Naive thymus-derived CD4-positive, alpha-beta T cell (primary cell): ENCODE measurements around the gene FBLN7. TPM values are rescaled to one million over a fixed set of nuclear protein-coding genes. Genes with fewer than 3 reads are reported as not detected.

Experiments
- ATAC-seq: fragments of 150-1000 bp; cut with Tn5 transposase; 2 replicates; pipeline ENCODE4 v1.10.0; 2021; ENCODE audit warnings: mild to moderate bottlenecking, moderate library complexity
- CTCF ChIA-PET: fragments of 350-600 bp; sonication (Branson Sonifier 250); formaldehyde crosslinking; loops from one replicate; lab custom pipeline; 2021; ENCODE audit warnings: antibody characterized with exemption; lab: Charles Lee
- POLR2A ChIA-PET: fragments of 350-600 bp; sonication (Branson Sonifier 250); formaldehyde crosslinking; loops from one replicate; lab custom pipeline; 2021; ENCODE audit warnings: antibody characterized with exemption, inconsistent platforms; lab: Charles Lee
- DNase-seq, 9 donors: peaks; one replicate each; pipeline versions ENCODE4 v3.0.0 to v3.0.0-alpha.2; 2020 to 2022; ENCODE audit warnings: mixed read lengths in 1 of 9
- H3K27ac ChIP-seq: one replicate; pipeline ENCODE4 v1.7.0; 2013; ENCODE audit warnings: mild to moderate bottlenecking, low read depth, low read length, moderate library complexity
- H3K27me3 ChIP-seq, 2 donors: one replicate each; pipeline ENCODE4 v1.7.0; 2013; ENCODE audit warnings: low read length in 2 of 2, mild to moderate bottlenecking in 2 of 2, moderate library complexity in 2 of 2; ENCODE audit not compliant: control insufficient read depth in 2 of 2, insufficient read depth in 2 of 2
- H3K36me3 ChIP-seq, 3 experiments: 1 replicate in 2 of 3; 2 replicates in 1 of 3; pipeline ENCODE4 v1.7.0; 2013; ENCODE audit warnings: low read length in 3 of 3, mild to moderate bottlenecking in 3 of 3, moderate library complexity in 1 of 3; ENCODE audit not compliant: insufficient read depth in 3 of 3, control insufficient read depth in 2 of 3
- H3K4me1 ChIP-seq, 2 donors: one replicate each; pipeline ENCODE4 v1.7.0; 2013; ENCODE audit warnings: low read length in 2 of 2, mild to moderate bottlenecking in 2 of 2, moderate library complexity in 1 of 2; ENCODE audit not compliant: control insufficient read depth in 2 of 2, insufficient read depth in 2 of 2
- H3K4me3 ChIP-seq: 2 replicates; pipeline ENCODE4 v1.7.0; 2013; ENCODE audit warnings: mild to moderate bottlenecking, low read length
- H3K9me3 ChIP-seq, 3 experiments: 1 replicate in 2 of 3; 2 replicates in 1 of 3; pipeline ENCODE4 v1.7.0; 2013; ENCODE audit warnings: low read length in 3 of 3; ENCODE audit not compliant: control insufficient read depth in 2 of 3
- H3K27ac Mint-ChIP-seq, 9 donors: one replicate each; pipeline ENCODE4 v1.8.0; 2020 to 2022; ENCODE audit warnings: mixed read lengths in 9 of 9, mild to moderate bottlenecking in 8 of 9, moderate library complexity in 5 of 9, inconsistent platforms in 2 of 9
- H3K27me3 Mint-ChIP-seq, 5 donors: one replicate each; pipeline ENCODE4 v1.8.0; 2021 to 2022; ENCODE audit warnings: mixed read lengths in 5 of 5, mild to moderate bottlenecking in 1 of 5
- H3K36me3 Mint-ChIP-seq, 5 donors: one replicate each; pipeline ENCODE4 v1.8.0; 2020 to 2022; ENCODE audit warnings: mixed read lengths in 5 of 5, mild to moderate bottlenecking in 3 of 5, inconsistent platforms in 1 of 5
- H3K4me1 Mint-ChIP-seq, 7 donors: one replicate each; pipeline ENCODE4 v1.8.0; 2020 to 2022; ENCODE audit warnings: mixed read lengths in 7 of 7, mild to moderate bottlenecking in 3 of 7, inconsistent platforms in 1 of 7
- H3K4me3 Mint-ChIP-seq, 10 donors: one replicate each; pipeline ENCODE4 v1.8.0; 2020 to 2022; ENCODE audit warnings: mild to moderate bottlenecking in 10 of 10, mixed read lengths in 10 of 10, moderate library complexity in 6 of 10, inconsistent platforms in 2 of 10
- H3K9me3 Mint-ChIP-seq, 11 donors: one replicate each; pipeline ENCODE4 v1.8.0; 2020 to 2022; ENCODE audit warnings: mixed read lengths in 11 of 11, mild to moderate bottlenecking in 4 of 11, inconsistent platforms in 1 of 11, moderate library complexity in 1 of 11
- intact Hi-C, 2 donors: fragments of 100-400 bp; cut with micrococcal nuclease; formaldehyde crosslinking; loops; one replicate each; pipeline ENCODE4 v1.15.1; 2023
- polyA plus RNA-seq, 2 donors: library from polyadenylated mRNA; unstranded; fragments of 300-500 nt; fragmentation: Illumina TruSeq; gene quantifications; one replicate each; pipeline ENCODE4 v1.2.3, GENCODE V29; 2021
- total RNA-seq, 6 experiments: library from RNA in 5 of 6; stranded (reverse) in 5 of 6; gene quantifications; 1 replicate in 5 of 6; 2 replicates in 1 of 6; pipeline ENCODE4 v1.2.3 and lab custom pipeline; 2021 to 2026

FBLN7 gene
- total and polyA plus RNA-seq, 7 experiments from 2014 or later = 12.1 to 36.3 (median 21.0) TPM

GRCh38 chr2:112143150-112143549 is 5.0 kb downstream of the FBLN7 start:
- POLR2A ChIA-PET = no interaction called here
- Mint-ChIP-seq H3K27me3 (peaks cover 0 to 20% (median 7%) of the 10 kb centered on the region in 5 donors), H3K4me1 (peaks cover 0 to 6% (median 0%) of the 10 kb centered on the region in 7 donors), H3K27ac (peak overlapping the region in 1 of 9 donors; percentile 18), H3K36me3 (no peaks in the 10 kb centered on the region), H3K9me3 (no peaks in the 10 kb centered on the region), H3K4me3 (no peak overlapping the region)
- Histone ChIP-seq H3K27me3 (no peaks in the 10 kb centered on the region), H3K27ac (no peak overlapping the region), H3K36me3 (no peaks in the 10 kb centered on the region), H3K4me1 (no peaks in the 10 kb centered on the region), H3K4me3 (no peak overlapping the region), H3K9me3 (no peaks in the 10 kb centered on the region)
- intact Hi-C loops = no loop called here
- CTCF ChIA-PET = no interaction called here
- no peak for ATAC-seq
- peak in 1 of 9 donors; percentile 12 for DNase-seq

- intact Hi-C loops = no loop called here
- CTCF ChIA-PET = no interaction called here
Measured at GRCh38 chr2:112144966-112145365, 6.8 kb downstream of the FBLN7 start.

DNA sequence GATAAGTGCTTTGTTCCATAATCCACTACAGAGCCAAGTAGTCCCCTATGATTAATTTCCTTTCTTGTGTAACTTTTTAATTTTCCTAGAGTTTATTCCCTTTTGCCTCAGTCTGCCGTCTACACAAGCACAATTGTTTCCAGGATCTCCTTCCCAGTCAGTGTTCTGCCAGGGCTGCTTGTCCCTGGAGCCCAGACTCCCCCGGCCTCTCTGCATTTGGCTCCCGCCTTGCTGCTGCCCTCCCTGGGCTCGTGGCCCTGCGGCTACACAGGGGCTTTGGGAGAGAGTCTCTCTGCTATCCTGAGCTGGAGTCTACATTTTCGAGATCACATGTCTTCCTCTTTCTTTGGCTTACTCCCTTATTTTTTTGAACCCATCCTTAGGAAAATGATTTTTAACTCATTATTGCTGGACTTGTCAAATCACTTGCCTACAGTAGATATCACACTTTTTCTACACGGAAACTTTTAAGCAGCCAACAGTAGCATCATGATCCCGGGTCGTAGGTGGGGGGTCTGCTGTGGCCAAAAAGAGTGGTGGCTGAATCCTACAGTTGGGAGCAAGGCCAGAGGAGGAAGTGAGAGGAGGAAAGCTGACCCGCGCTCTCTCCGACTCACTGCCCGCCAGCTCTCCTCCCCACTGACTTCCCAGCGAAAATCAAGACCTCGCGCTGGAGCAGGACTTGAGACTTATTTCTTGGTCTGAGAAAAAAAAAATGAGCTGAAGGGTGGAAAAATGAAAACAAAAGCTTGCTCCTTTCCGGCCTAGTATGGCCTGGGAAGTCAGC is 9.4 kb downstream of the FBLN7 start:
- ChIA-PET POLR2A (interaction anchor here (0.6 to 1.3 kb wide), 4 partner anchors 10 to 104 kb away, joined by 3 to 4 read pairs (median 4); no protein-coding TSS in a partner anchor), CTCF (interaction anchor here (0.6 to 0.7 kb wide), 2 partner anchors 30 to 1697 kb away, joined by 3 to 4 read pairs; no protein-coding TSS in a partner anchor)
- no peaks in the 10 kb centered on the region for H3K4me1 Mint-ChIP-seq
- H3K9me3 Mint-ChIP-seq = peaks cover 0 to 2% (median 0%) of the 10 kb centered on the region in 11 donors
- intact Hi-C loops = no loop called here
- H3K36me3 Mint-ChIP-seq = no peaks in the 10 kb centered on the region
- Histone ChIP-seq H3K27ac (no peak overlapping the region), H3K27me3 (no peaks in the 10 kb centered on the region), H3K36me3 (no peaks in the 10 kb centered on the region), H3K9me3 (no peaks in the 10 kb centered on the region), H3K4me3 (no peak overlapping the region), H3K4me1 (no peaks in the 10 kb centered on the region)
- DNase-seq (no peak), ATAC-seq (no peak)
- no peak overlapping the region for H3K27ac Mint-ChIP-seq
- H3K27me3 Mint-ChIP-seq = peaks cover 0 to 8% (median 0%) of the 10 kb centered on the region in 5 donors
- no peak overlapping the region for H3K4me3 Mint-ChIP-seq

More at GRCh38 chr2:112144966-112145365, 6.8 kb downstream of the FBLN7 start:
- H3K36me3 Mint-ChIP-seq = no peaks in the 10 kb centered on the region
- Histone ChIP-seq H3K9me3 (no peaks in the 10 kb centered on the region), H3K27ac (no peak overlapping the region), H3K27me3 (no peaks in the 10 kb centered on the region), H3K4me1 (no peaks in the 10 kb centered on the region), H3K36me3 (no peaks in the 10 kb centered on the region), H3K4me3 (no peak overlapping the region)
- POLR2A ChIA-PET = no interaction called here
- H3K4me3 Mint-ChIP-seq = no peak overlapping the region
- DNase-seq = no peak
- ATAC-seq = no peak
- no peak overlapping the region for H3K27ac Mint-ChIP-seq
- peaks cover 0 to 16% (median 7%) of the 10 kb centered on the region in 5 donors for H3K27me3 Mint-ChIP-seq
- H3K9me3 Mint-ChIP-seq = peaks cover 0 to 2% (median 0%) of the 10 kb centered on the region in 11 donors
- peaks cover 0 to 6% (median 0%) of the 10 kb centered on the region in 7 donors for H3K4me1 Mint-ChIP-seq

DNA sequence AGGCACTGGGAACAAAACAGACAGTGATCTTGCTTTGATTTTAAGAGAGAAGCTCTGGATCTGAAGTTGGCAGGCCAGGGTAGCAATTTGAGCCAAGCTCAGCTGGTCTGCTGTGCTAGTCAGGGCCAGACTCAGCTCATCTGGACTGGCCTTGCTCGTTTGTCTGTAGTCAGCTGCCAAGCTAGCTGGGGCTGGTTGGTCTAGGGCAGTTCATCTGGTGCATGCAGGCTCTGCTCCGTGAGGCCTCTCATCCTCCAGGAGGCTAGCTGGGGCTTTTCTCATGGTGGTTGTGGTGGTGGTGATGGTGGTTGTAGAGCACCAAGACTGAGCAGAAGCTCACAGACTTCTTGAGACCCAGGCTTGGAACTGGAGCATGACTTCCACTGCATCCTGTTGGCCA is 10.3 kb downstream of the FBLN7 start:
- Mint-ChIP-seq H3K4me1 (peaks cover 0 to 4% (median 0%) of the 10 kb centered on the region in 7 donors), H3K27me3 (peaks cover 0 to 6% (median 0%) of the 10 kb centered on the region in 5 donors), H3K9me3 (peaks cover 0 to 2% (median 0%) of the 10 kb centered on the region in 11 donors), H3K4me3 (no peak overlapping the region), H3K27ac (no peak overlapping the region), H3K36me3 (no peaks in the 10 kb centered on the region)
- ChIA-PET POLR2A (interaction anchor here (0.6 to 1.3 kb wide), 4 partner anchors 11 to 103 kb away, joined by 3 to 4 read pairs (median 4); no protein-coding TSS in a partner anchor), CTCF (interaction anchor here (0.7 kb wide), 1 partner anchor 31 kb away, joined by 3 read pairs; no protein-coding TSS in a partner anchor)
- DNase-seq (no peak), ATAC-seq (no peak)
- Histone ChIP-seq H3K36me3 (no peaks in the 10 kb centered on the region), H3K4me3 (no peak overlapping the region), H3K9me3 (no peaks in the 10 kb centered on the region), H3K4me1 (no peaks in the 10 kb centered on the region), H3K27me3 (no peaks in the 10 kb centered on the region), H3K27ac (no peak overlapping the region)
- intact Hi-C loops = no loop called here

GRCh38 chr2:112149194-112149593 is 11.0 kb downstream of the FBLN7 start:
- Mint-ChIP-seq H3K4me1 (peaks cover 0 to 7% (median 4%) of the 10 kb centered on the region in 7 donors), H3K27me3 (peaks cover 0 to 6% (median 0%) of the 10 kb centered on the region in 5 donors), H3K27ac (no peak overlapping the region), H3K36me3 (no peaks in the 10 kb centered on the region), H3K9me3 (peaks cover 0 to 2% (median 0%) of the 10 kb centered on the region in 11 donors), H3K4me3 (no peak overlapping the region)
- ChIA-PET CTCF (no interaction called here), POLR2A (interaction anchor here (1.3 kb wide), 1 partner anchor 12 kb away, joined by 3 read pairs; no protein-coding TSS in a partner anchor)
- ATAC-seq (no peak), DNase-seq (no peak)
- Histone ChIP-seq H3K4me3 (no peak overlapping the region), H3K4me1 (no peaks in the 10 kb centered on the region), H3K36me3 (no peaks in the 10 kb centered on the region), H3K9me3 (no peaks in the 10 kb centered on the region), H3K27me3 (no peaks in the 10 kb centered on the region), H3K27ac (no peak overlapping the region)
- intact Hi-C loops = no loop called here

GRCh38 chr2:112149866-112150435 is 11.8 kb downstream of the FBLN7 start:
- no peak overlapping the region for H3K4me3 Mint-ChIP-seq
- Histone ChIP-seq H3K27me3 (no peaks in the 10 kb centered on the region), H3K27ac (no peak overlapping the region), H3K4me3 (no peak overlapping the region), H3K9me3 (no peaks in the 10 kb centered on the region), H3K36me3 (no peaks in the 10 kb centered on the region), H3K4me1 (peaks cover 2 to 7% of the 10 kb centered on the region in 2 donors)
- H3K27me3 Mint-ChIP-seq = peaks cover 0 to 6% (median 0%) of the 10 kb centered on the region in 5 donors
- ChIA-PET POLR2A (no interaction called here), CTCF (interaction anchor here (1.4 kb wide), 1 partner anchor 28 kb away, joined by 3 read pairs; no protein-coding TSS in a partner anchor)
- peaks cover 0 to 2% (median 0%) of the 10 kb centered on the region in 11 donors for H3K9me3 Mint-ChIP-seq
- DNase-seq = no peak
- ATAC-seq = no peak
- intact Hi-C loops = no loop called here
- no peak overlapping the region for H3K27ac Mint-ChIP-seq
- H3K4me1 Mint-ChIP-seq = peaks cover 0 to 15% (median 10%) of the 10 kb centered on the region in 7 donors
- H3K36me3 Mint-ChIP-seq = no peaks in the 10 kb centered on the region
